HL-60 (cell line): ENCODE measurements around the gene EYS.

Experiments
- DNase-seq, 2 experiments: peaks; one replicate each; pipeline ENCODE4 v3.0.0-alpha.2; 2010 to 2020; ENCODE audit warnings: low read depth in 1 of 2, low spot score in 1 of 2
- H3K27ac ChIP-seq: fragments of 250-450 bp; sonication (Bioruptor Pico); replicated peaks from 2 replicates; pipeline ENCODE4 v1.5.1; 2020; ENCODE audit warnings: mild to moderate bottlenecking, moderate library complexity
- H3K27me3 ChIP-seq: fragments of 250-450 bp; sonication (Bioruptor Pico); 2 replicates; pipeline ENCODE4 v1.5.1; 2021; ENCODE audit warnings: mild to moderate bottlenecking, moderate library complexity; ENCODE audit not compliant: insufficient read depth, poor library complexity, severe bottlenecking
- H3K4me3 ChIP-seq: replicated peaks from 2 replicates; pipeline ENCODE4 v1.5.1; 2011; ENCODE audit warnings: mild to moderate bottlenecking, control low read depth, low read length; ENCODE audit not compliant: insufficient read depth
- CTCF ChIP-seq: IDR thresholded peaks from one replicate; pipeline ENCODE4 v1.5.1; 2011; ENCODE audit warnings: low read length, control low read depth, inconsistent platforms; ENCODE audit not compliant: insufficient read depth
- GABPA ChIP-seq: IDR thresholded peaks from 2 replicates; pipeline ENCODE4 v1.6.1; 2012; ENCODE audit warnings: low read depth
- POLR2AphosphoS5 ChIP-seq: IDR thresholded peaks from 2 replicates; pipeline ENCODE4 v1.6.1; 2012; ENCODE audit warnings: low read depth
- REST ChIP-seq: IDR thresholded peaks from 2 replicates; pipeline ENCODE4 v1.6.1; 2012; ENCODE audit warnings: low read depth; ENCODE audit not compliant: insufficient replicate concordance
- SPI1 ChIP-seq: IDR thresholded peaks from 2 replicates; pipeline ENCODE4 v1.6.1; 2012; ENCODE audit warnings: low read depth, mild to moderate bottlenecking, borderline replicate concordance

EYS gene

GRCh38 chr6:64310214-64310613, 1396.8 kb downstream of the EYS start:
- TF ChIP-seq CTCF (no peak), REST (no peak), SPI1 (no peak), GABPA (no peak), POLR2AphosphoS5 (no peak)
- no peak overlapping the region for H3K27ac ChIP-seq
- DNase-seq: no peak
- H3K4me3 ChIP-seq: no peak overlapping the region
- H3K27me3 ChIP-seq: no peaks in the 10 kb centered on the region

- no peak overlapping the region for H3K4me3 ChIP-seq
- TF ChIP-seq GABPA: no peak
- TF ChIP-seq REST: no peak
- TF ChIP-seq CTCF: no peak
- TF ChIP-seq POLR2AphosphoS5: no peak
- no peak overlapping the region for H3K27ac ChIP-seq
- no peak for DNase-seq
- H3K27me3 ChIP-seq: no peaks in the 10 kb centered on the region
Observed at GRCh38 chr6:64301307-64302236, 1405.5 kb downstream of the EYS start.

GRCh38 chr6:64299176-64299575, 1407.8 kb downstream of the EYS start:
- TF ChIP-seq CTCF (no peak), SPI1 (no peak), REST (no peak)
- H3K27me3 ChIP-seq: no peaks in the 10 kb centered on the region
- DNase-seq: no peak
- H3K4me3 ChIP-seq: no peak overlapping the region
- no peak overlapping the region for H3K27ac ChIP-seq
